H9 (cell line): ENCODE data around the gene NFYC. TPM values are rescaled to one million over a fixed set of nuclear protein-coding genes. Genes with fewer than 3 reads are reported as not detected.

Source experiments
- DNase-seq: peaks from one replicate; pipeline ENCODE4 v3.0.0-alpha.2; 2017
- H2AFZ ChIP-seq: one replicate; pipeline ENCODE4 v1.6.1; 2013; ENCODE audit warnings: mild to moderate bottlenecking, low read length, control low read depth, moderate library complexity
- H2AK5ac ChIP-seq: 2 replicates; pipeline ENCODE4 v1.6.1; 2013; ENCODE audit warnings: low read length, control low read depth, mixed read lengths; ENCODE audit not compliant: insufficient read length
- H2BK120ac ChIP-seq: one replicate; pipeline ENCODE4 v1.6.1; 2013; ENCODE audit warnings: low read depth, mild to moderate bottlenecking, low read length, control low read depth, inconsistent platforms; ENCODE audit not compliant: poor library complexity, severe bottlenecking
- H2BK12ac ChIP-seq: 2 replicates; pipeline ENCODE4 v1.6.1; 2013; ENCODE audit warnings: low read length, control low read depth, mixed read lengths, low read depth; ENCODE audit not compliant: insufficient read length
- H2BK15ac ChIP-seq: 2 replicates; pipeline ENCODE4 v1.6.1; 2013; ENCODE audit warnings: low read depth, low read length, control low read depth
- H2BK20ac ChIP-seq: one replicate; pipeline ENCODE4 v1.6.1; 2013; ENCODE audit warnings: low read depth, mild to moderate bottlenecking, low read length, control low read depth, inconsistent platforms; ENCODE audit not compliant: poor library complexity, severe bottlenecking
- H2BK5ac ChIP-seq: 2 replicates; pipeline ENCODE4 v1.6.1; 2013; ENCODE audit warnings: low read length, control low read depth, mixed read lengths; ENCODE audit not compliant: insufficient read length
- H3K14ac ChIP-seq: 2 replicates; pipeline ENCODE4 v1.6.1; 2013; ENCODE audit warnings: low read length, control low read depth; ENCODE audit not compliant: insufficient read depth
- H3K18ac ChIP-seq: 2 replicates; pipeline ENCODE4 v1.6.1; 2013; ENCODE audit warnings: low read depth, mild to moderate bottlenecking, mixed read lengths, low read length, control low read depth; ENCODE audit not compliant: insufficient read length
- H3K23ac ChIP-seq: 2 replicates; pipeline ENCODE4 v1.6.1; 2013; ENCODE audit warnings: low read length, control low read depth, mixed read lengths, low read depth; ENCODE audit not compliant: insufficient read length
- H3K23me2 ChIP-seq: 2 replicates; pipeline ENCODE4 v1.6.1; 2013; ENCODE audit warnings: low read depth, mild to moderate bottlenecking, mixed read lengths, low read length, control low read depth; ENCODE audit not compliant: insufficient read length, poor library complexity, severe bottlenecking
- H3K27ac ChIP-seq: 2 replicates; pipeline ENCODE4 v1.5.1; 2013; ENCODE audit warnings: low read length, control low read depth, mixed read lengths, low read depth; ENCODE audit not compliant: insufficient read length
- H3K27me3 ChIP-seq: 2 replicates; pipeline ENCODE4 v1.6.1; 2013; ENCODE audit warnings: low read length, control low read depth, inconsistent platforms; ENCODE audit not compliant: insufficient read depth
- H3K4ac ChIP-seq: 2 replicates; pipeline ENCODE4 v1.6.1; 2013; ENCODE audit warnings: low read depth, mild to moderate bottlenecking, control low read depth, inconsistent platforms, low read length, moderate library complexity
- H3K4me1 ChIP-seq: 2 replicates; pipeline ENCODE4 v1.6.1; 2013; ENCODE audit warnings: low read length, control low read depth, inconsistent platforms; ENCODE audit not compliant: insufficient read depth
- H3K4me2 ChIP-seq: 2 replicates; pipeline ENCODE4 v1.6.1; 2013; ENCODE audit warnings: low read length, control low read depth, mixed read lengths; ENCODE audit not compliant: insufficient read length, insufficient read depth
- H3K56ac ChIP-seq: 2 replicates; pipeline ENCODE4 v1.6.1; 2013; ENCODE audit warnings: low read depth, mild to moderate bottlenecking, mixed read lengths, low read length, control low read depth; ENCODE audit not compliant: insufficient read length
- H3K79me1 ChIP-seq: 2 replicates; pipeline ENCODE4 v1.6.1; 2013; ENCODE audit warnings: low read depth, mild to moderate bottlenecking, moderate library complexity, low read length, control low read depth, inconsistent platforms; ENCODE audit not compliant: insufficient read depth, poor library complexity, severe bottlenecking
- H3K79me2 ChIP-seq: 2 replicates; pipeline ENCODE4 v1.6.1; 2013; ENCODE audit warnings: low read length, control low read depth, inconsistent platforms; ENCODE audit not compliant: insufficient read depth
- H3K9ac ChIP-seq: 2 replicates; pipeline ENCODE4 v1.6.1; 2013; ENCODE audit warnings: low read length, control low read depth, mixed read lengths; ENCODE audit not compliant: insufficient read length; ENCODE audit errors: extremely low read depth
- H3K9me3 ChIP-seq: one replicate; pipeline ENCODE4 v1.6.1; 2013; ENCODE audit warnings: low read depth, low read length, inconsistent platforms; ENCODE audit not compliant: control insufficient read depth
- H3T11ph ChIP-seq: one replicate; pipeline ENCODE4 v1.6.1; 2013; ENCODE audit warnings: mild to moderate bottlenecking, low read length, control low read depth, inconsistent platforms
- H4K20me1 ChIP-seq: one replicate; pipeline ENCODE4 v1.6.1; 2013; ENCODE audit not compliant: control insufficient read depth, insufficient read length, insufficient read depth
- H4K5ac ChIP-seq: 2 replicates; pipeline ENCODE4 v1.6.1; 2013; ENCODE audit warnings: low read depth, mild to moderate bottlenecking, mixed read lengths, low read length, control low read depth; ENCODE audit not compliant: insufficient read length
- H4K8ac ChIP-seq: replicated peaks from 2 replicates; pipeline ENCODE4 v1.6.1; 2013; ENCODE audit warnings: low read length, control low read depth, mixed read lengths, low read depth; ENCODE audit not compliant: insufficient read length
- H4K91ac ChIP-seq: 2 replicates; pipeline ENCODE4 v1.6.1; 2013; ENCODE audit warnings: low read depth, mild to moderate bottlenecking, moderate library complexity, mixed read lengths, low read length, control low read depth; ENCODE audit not compliant: insufficient read length
- H3K27ac Mint-ChIP-seq, 3 experiments: 2 replicates in 2 of 3; 3 replicates in 1 of 3; pipeline ENCODE4 v1.8.0; 2020 to 2021; ENCODE audit warnings: mixed read lengths in 3 of 3, mild to moderate bottlenecking in 1 of 3, moderate library complexity in 1 of 3
- H3K27me3 Mint-ChIP-seq: 2 replicates; pipeline ENCODE4 v1.8.0; 2021; ENCODE audit warnings: low read depth, mild to moderate bottlenecking, moderate library complexity, mixed read lengths
- H3K36me3 Mint-ChIP-seq, 3 experiments: 2 replicates in 2 of 3; 3 replicates in 1 of 3; pipeline ENCODE4 v1.8.0; 2020 to 2021; ENCODE audit warnings: low read depth in 3 of 3, mixed read lengths in 3 of 3; ENCODE audit not compliant: insufficient read depth in 1 of 3
- H3K4me1 Mint-ChIP-seq, 2 experiments: 2 replicates each; pipeline ENCODE4 v1.8.0; 2020; ENCODE audit warnings: mixed read lengths in 2 of 2
- H3K4me3 Mint-ChIP-seq, 2 experiments: 2 replicates in 1 of 2; 3 replicates in 1 of 2; pipeline ENCODE4 v1.8.0; 2020 to 2021; ENCODE audit warnings: mild to moderate bottlenecking in 2 of 2, mixed read lengths in 2 of 2, moderate library complexity in 1 of 2
- H3K9me3 Mint-ChIP-seq, 2 experiments: 2 replicates in 1 of 2; 3 replicates in 1 of 2; pipeline ENCODE4 v1.8.0; 2020; ENCODE audit warnings: mild to moderate bottlenecking in 2 of 2, mixed read lengths in 2 of 2, moderate library complexity in 1 of 2
- CTCF ChIP-seq: fragments of 200-600 bp; sonication (generic); conservative IDR thresholded peaks from 3 replicates; pipeline ENCODE4 v1.8.0; 2021; ENCODE audit warnings: antibody characterized with exemption, mild to moderate bottlenecking
- WGBS: extraction: QIAGEN DNeasy Blood & Tissue Kit; methylation state at CpG from one replicate; pipeline ENCODE4 v1.1.7; 2013; ENCODE audit warnings: missing lambda C conversion rate, low lambda C conversion rate, mixed read lengths; ENCODE audit not compliant: insufficient read length; ENCODE audit errors: extremely low coverage; 5-methylcytosine and 5-hydroxymethylcytosine counted together
- total RNA-seq: library from RNA; stranded (reverse); gene quantifications from 2 replicates; pipeline ENCODE4 v1.2.1, GENCODE V29; 2021

Gene NFYC
- total RNA-seq, 1 experiment from 2014 or later, result 54.7 TPM

- Histone ChIP-seq H3T11ph (no peak overlapping the region), H3K9ac (no peak overlapping the region), H3K4me2 (no peak overlapping the region), H2BK15ac (no peak overlapping the region), H4K91ac (no peak overlapping the region), H3K79me1 (no peaks in the 10 kb centered on the region), H2BK20ac (no peak overlapping the region), H4K8ac (no peak overlapping the region), H2AK5ac (no peak overlapping the region), H3K23ac (no peak overlapping the region), H3K4ac (no peak overlapping the region), H2BK12ac (no peak overlapping the region), H3K9me3 (no peaks in the 10 kb centered on the region), H3K27me3 (no peaks in the 10 kb centered on the region), H3K56ac (no peak overlapping the region), H2BK120ac (no peak overlapping the region), H3K4me1 (no peaks in the 10 kb centered on the region), H3K27ac (no peak overlapping the region), H4K20me1 (no peaks in the 10 kb centered on the region), H3K18ac (no peak overlapping the region), H3K79me2 (no peaks in the 10 kb centered on the region), H2BK5ac (no peak overlapping the region), H3K14ac (no peak overlapping the region), H3K23me2 (no peaks in the 10 kb centered on the region), H2AFZ (no peak overlapping the region), H4K5ac (no peak overlapping the region)
- Mint-ChIP-seq H3K27me3 (no peaks in the 10 kb centered on the region), H3K4me3 (no peak overlapping the region), H3K27ac (peak overlapping the region in 1 of 3 experiments; percentile 5; a peak in 1 of 7 replicates), H3K4me1 (peaks cover 1 to 10% of the 10 kb centered on the region in 2 experiments; a peak in 3 of 4 replicates), H3K36me3 (peaks cover 0 to 10% (median 3%) of the 10 kb centered on the region in 3 experiments; a peak in 3 of 7 replicates), H3K9me3 (no peaks in the 10 kb centered on the region)
- WGBS, result no CpG with 5 or more reads among the region's 5 CpGs
- no peak for DNase-seq
- no peak for TF ChIP-seq CTCF
These were observed 46.3 kb upstream of the NFYC start for GRCh38 chr1:40645118-40645680.
